Pulmonary artery endothelial cell (primary cell): Measurements from ENCODE around the gene SLIT3. TPM values are rescaled to one million over a fixed set of nuclear protein-coding genes. Genes with fewer than 3 reads are reported as not detected.

Source experiments
- DNase-seq: peaks from one replicate; pipeline ENCODE4 v3.0.0-alpha.2; 2011; ENCODE audit warnings: low read depth, low spot score
- total RNA-seq: library from RNA; depleted of rRNA; stranded (reverse); fragments of >200 nt; gene quantifications from 2 replicates; pipeline ENCODE4 v1.2.3, GENCODE V29; 2014

The SLIT3 gene
- total RNA-seq, 1 donor from 2014 or later: 0.99 TPM

DNA sequence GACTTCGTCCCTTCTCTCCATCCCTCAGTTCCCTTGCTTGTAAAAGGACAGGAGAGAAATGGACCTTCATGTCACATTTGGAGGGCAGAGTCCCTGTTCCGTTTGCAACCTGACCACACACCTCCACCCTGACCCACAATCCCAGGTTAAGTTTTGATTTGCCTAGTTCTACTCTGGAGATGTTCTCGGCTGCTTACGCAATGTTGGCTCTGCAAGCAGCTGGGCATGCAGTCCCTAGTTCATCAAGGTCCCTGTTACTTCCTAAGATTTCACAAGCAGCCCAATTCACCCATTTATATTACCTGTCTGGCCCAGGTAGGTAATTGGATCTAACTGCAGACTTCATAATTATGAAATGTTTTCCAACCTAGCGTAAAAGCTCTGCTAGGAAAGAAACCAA lies 28.8 kb downstream of the SLIT3 start:
- DNase-seq: no peak

DNA sequence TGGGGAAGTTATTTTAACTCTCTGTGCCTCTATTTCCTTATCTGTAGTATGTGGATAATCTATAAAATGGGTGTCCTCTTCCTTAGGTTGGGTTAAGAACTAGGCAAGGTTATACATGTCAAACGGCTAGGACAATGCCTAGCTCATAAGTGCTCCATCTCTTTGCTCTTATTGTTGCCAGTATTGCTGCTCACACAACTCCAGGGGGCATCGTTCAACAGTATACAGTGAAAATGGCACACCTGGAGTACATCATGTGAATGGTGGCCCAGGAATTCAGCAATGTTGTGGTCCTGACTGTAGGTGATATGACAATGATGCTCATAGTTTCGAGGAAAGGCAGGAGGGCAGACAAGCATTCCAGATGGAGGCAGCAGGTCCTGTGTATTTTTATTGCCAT lies 30.1 kb downstream of the SLIT3 start:
- no peak for DNase-seq

DNA sequence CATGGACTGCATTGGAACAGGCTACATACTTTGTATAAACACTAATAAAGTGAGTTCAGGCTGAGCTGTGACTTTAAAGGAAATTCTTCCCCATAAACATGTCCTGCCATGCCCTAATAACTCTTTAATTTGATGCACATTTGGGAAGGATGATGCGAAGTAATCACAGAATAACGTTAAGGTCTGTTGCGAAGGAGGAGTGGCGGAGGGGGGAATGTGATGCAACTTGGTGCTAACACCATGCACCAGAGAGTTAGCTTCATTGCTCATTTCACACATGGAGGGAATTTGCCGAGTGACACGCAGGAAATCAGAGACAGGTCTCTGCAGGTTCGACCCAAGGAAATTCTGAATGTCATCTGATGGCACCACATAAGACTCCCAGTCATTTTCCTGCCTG lies 32.9 kb downstream of the SLIT3 start:
- no peak for DNase-seq

DNA sequence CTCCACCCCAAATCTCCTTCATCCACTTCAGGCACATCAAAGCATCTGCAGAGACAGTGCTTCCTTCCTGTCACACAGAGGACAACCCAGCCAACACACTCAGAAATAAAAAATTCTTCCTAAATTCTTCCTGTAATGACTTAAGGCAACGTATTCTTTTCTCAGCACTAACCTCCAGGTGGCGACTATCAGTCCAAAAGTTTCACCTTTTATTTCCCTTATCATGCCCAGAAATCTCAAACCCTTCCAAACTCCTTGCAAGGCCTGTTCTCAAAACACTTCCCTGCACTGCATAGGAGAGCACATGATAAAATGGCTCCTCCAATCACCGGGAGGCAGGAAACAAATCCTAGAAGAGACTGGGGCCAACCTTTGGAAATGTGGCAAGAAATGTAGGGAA lies 35.1 kb downstream of the SLIT3 start:
- no peak for DNase-seq

DNA sequence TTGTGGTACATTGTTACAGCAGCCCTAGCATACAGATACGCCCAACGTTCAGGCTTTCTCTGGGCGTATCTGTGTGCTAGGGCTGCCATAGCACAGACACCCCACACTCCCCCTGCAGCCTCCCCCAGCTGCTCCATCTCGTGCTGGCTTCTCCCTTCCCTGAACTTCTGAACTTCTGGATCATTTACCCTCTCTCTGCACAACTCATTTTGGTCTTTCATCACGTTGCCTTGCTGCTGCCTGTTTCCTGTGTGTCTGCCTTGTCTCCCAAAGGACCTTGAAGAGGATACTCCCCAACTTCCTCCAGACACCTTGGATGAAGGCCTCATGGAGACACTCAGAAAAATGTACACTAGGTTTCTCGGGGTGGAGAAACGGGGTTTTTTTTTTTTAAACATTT lies 37.3 kb downstream of the SLIT3 start:
- DNase-seq: no peak

DNA sequence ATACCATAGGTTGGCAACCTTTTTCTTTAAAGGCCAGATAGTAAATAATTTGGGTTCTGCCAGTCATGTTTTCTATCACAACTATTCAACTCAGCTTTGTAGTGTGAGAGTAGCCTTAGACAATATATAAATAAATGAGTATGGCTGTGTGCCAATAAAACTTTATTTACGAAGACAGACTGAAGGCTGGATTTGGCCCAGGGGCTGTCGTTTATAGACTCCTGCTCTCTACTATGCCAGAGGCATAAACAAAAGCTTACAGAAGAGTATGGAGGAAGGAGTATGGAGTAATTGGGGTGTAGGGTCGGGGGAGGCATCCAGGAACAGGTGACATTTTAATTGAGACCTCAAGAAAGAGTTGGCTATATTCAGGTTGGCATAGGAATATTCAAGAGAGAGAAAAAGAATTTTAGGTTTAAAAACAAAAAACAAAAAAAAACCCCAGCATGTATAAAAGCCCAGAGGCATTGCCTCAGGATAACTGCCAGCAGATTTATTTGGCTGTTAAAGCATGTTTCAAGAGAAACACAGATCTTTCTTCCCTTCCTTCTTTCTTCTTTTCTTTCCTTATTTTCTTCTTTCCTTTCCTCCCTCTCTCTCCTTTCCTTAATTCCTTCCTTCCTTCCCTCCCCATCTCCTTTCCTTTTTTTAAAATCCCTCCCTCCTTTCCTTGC lies 39.9 kb downstream of the SLIT3 start:
- no peak for DNase-seq

DNA sequence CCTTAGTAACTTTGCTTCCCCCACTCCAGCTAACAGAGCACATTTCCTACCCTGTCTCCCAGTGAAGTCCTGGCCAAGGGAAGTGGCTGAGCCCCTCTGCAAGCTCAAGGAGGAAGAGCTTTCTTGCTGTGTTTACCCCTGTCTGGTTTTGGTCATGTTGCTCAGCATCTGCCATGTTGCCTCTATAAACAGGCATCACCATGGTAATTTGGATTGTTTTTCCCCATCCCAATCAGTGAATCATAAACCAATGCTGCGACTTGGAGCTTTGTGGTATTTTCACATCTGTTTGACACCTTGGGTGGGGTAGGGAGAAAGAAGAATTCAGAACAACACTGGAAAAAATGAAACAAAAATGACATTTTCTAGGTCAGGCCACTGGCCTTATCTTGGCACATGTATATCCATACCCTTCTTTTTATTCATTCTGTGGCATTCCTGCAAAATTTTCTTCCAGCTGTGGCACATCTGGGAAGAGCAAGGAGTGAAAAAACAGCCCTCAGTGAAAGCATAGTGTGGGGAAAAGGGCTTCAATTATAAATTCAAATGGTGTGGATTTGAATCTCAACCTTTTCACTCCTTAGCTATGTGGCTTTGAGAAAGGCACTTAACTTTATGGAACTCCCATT lies 42.5 kb downstream of the SLIT3 start:
- DNase-seq: no peak

DNA sequence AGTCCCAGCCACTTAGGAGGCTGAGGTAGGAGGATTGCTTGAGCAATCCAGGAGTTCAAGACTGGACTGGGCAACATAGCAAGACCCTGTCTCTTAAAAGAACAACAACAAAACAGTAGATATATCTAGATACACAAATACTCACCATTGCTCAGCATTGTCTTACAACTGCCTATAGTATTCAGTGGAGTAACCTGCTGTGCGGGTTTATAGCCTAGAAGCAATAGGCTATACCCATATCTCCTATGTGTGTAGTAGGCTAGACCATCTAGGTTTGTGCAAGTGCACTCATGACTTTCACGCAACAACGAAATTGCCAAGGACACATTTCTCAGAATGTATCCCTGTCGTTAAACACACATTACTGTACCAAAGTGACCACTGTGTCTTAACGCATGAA lies 44.7 kb downstream of the SLIT3 start:
- no peak for DNase-seq

DNA sequence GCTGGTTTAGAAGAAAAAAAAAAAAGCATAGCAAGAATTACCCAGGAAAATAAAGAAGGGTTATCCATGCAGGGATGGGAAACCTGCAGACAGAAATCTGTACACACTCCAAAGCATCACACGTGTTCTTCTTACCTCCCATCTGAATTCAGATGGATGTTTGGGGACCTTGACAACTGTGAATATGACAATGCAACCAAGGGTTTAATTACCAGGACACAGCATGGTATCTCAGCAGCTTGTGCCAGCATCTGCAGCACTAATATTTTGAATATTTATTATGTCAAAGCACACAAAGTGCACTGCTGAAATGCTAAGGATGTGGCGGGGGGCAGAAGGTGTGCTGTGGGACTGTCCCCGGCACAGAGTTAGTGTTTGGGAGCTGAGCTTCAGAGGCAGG lies 47.9 kb downstream of the SLIT3 start:
- DNase-seq: no peak

DNA sequence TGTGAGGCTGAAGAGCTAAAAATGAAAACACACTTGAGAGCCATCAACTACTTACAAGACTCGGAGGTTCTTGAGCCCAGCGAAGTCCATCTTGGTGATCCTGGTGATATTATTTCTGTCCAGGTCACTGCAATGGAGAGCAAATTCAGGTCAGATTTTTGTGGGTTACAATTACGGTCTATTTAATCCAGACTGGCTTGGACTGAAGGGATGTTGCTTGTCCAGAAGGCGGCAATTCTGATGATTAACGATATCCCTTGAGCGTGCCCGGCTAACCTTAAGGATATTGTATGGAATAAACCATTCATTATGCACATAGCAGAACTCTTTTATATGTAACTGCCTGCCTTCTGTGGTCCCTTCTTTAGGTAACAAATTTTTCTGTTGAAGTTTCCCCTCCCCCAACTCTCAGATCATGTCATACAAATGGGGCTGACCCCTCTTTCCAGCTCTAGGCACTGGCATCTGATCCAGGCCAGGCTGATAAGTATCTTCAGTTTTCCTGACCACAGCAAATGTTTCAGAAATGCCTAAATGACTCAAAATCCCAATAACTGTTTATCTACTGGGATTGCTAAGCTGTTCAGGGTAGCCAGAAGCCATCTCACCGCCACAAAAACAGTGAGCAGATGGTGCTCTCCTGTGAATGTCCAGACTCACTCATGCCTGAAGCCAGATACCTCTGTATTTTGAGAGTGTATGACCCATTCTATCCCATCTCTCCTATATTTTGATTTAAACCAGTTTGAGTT lies 49.4 kb downstream of the SLIT3 start:
- DNase-seq: no peak

DNA sequence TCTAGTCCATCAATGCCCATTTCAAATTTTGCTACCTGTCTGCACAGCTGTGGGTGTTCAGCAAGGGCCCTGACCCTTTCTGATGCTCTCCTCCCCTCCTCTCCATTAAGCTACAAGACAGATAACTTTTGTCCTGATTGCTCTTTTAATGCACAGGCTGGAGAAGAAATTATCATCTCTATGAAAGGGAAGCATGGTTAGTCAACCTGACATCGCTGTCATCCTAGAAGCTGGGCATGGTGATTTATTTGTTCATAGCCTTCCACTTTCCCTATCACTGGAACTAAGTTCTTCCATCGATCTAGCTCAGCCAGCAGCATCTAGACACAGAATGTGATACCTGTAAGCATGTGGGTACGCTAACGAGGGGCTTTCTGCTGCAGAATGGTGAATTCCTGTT lies 50.1 kb downstream of the SLIT3 start:
- DNase-seq: no peak

DNA sequence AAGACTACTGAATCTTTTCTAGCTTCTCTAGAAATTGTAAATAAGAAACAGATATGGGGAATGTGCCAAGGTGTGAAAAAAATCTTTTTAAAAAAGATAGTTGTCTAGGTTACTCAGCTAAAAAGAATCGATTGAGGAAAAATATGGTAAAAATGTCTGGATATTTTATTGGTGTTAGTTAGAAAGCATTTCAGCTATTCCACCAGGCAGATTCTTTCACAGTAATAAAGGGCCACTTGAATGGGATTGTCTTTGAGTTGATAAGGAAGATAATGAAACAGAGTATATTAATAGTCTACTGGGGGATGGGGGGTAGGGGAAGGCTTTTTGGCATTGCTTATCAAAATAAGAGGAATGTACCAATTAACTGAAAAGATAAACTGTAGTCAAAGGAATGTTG lies 51.9 kb downstream of the SLIT3 start:
- no peak for DNase-seq

DNA sequence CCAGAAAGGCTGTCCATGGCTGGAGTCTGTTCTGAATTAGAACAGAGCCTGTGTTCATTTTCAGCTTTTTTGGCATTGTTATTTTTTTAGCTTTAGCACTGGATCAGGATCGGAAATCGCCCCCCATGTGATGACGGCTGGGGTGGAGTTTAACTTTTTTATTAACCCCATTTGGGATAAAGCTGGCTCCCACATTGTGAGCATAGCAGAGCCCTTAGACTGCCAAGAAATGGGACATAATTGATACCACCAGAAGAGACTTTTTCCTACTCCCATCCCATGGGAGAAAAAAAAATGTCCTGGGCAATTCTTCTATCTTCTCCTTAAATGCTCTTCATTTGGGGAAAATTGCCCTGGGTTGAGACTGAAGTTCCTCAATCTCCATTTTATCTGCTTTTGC lies 52.4 kb downstream of the SLIT3 start:
- no peak for DNase-seq

DNA sequence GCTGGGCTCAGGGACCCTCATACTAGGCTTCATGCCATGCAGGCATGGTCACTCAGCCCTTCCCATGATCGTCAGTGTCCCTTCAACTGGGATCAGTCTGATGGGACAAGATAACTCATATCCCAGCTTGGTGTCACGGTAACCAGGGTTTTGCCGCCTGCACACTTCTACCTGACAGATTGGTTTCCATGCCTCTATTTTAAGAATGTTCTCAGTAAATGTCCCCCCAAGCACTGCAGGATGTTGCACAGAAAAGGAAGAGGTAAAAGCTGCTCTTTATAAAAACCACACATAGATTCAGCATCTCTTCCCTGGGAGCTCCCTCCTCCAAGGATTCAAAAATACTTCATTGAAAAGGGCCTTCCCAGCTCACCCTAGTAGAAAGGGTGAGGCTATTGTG lies 56.1 kb downstream of the SLIT3 start:
- DNase-seq: no peak

DNA sequence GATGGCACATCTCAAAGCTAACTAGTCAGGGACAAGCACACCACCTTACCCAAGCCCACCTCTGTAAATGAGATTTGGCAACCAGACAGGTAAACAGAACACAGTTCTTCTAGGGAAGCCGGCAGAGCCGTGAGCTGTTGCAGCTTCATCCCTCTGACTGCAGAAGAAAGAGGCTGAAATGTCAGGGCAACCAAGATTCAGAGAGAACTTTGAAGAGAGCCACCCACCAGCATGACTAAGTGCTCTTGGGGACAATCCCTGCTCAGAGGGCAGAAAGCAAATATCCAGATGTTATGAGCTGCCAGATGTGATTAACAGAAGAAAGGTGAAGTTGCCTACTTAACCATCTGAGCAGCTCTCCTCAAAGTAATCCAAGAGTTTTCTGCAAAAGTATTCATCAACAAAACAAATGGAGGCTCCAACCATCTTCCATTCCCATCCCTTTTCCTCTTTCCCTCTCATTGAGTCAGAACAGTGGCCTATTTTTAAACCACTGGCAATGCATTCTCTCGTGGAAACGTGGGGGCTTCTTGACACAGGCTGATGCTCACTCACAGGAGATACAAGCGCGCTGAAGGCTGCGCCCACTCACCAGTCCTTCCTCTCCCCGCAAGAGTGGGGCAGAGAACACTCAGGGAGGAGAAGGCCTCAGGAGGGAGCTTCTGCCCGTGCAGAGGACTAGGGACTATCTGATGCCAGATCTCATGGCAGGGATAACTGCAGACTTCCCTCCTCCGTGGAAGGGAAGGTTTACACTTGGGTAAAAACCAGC lies 57.1 kb downstream of the SLIT3 start:
- DNase-seq: no peak

DNA sequence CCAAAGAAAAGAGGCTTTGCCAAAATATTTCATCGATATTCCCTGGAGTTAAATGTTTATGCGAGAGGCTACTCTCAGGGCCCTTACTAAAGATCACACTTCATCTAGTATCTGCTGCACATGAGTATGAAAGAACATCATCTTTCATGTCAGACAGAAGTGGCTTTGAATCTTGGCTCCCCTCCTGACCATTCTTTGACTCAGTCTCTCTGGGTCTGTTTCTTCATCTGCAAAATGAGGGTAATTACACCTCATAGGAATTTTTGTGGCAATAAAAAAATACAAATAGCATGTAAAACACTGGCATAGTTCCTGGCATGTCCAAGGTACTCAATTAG lies 58.1 kb downstream of the SLIT3 start:
- no peak for DNase-seq

DNA sequence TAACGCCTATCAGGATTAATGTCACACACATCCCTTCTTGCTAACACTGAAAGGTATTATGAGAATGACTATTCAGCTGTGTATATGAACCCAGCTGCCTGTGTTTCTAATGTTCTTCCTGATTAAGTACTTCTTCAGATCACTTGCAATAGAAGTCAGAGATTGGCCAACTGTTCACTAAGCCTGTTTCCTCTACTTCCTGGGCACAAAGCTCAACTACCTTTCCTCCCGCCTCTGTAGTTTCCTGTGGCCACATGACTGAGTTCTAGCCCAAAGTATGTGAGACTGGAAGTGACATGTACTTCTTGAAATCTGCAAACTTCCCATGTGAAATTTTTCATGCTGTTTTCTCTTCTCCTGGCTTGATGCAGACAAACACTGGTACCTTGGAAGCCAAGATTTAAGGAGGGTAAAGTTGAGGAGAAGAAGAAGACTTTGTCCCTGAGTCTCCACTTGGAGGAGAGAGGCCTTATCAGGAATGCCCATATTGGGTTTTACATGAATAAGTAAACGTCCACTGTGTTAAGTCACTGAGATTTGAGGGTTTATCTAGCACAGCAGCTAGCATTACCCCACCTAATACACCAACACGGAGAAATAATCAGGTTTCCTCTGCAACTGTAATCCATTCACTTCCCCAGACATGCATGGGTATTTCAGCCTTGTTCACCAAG lies 58.6 kb downstream of the SLIT3 start:
- no peak for DNase-seq

DNA sequence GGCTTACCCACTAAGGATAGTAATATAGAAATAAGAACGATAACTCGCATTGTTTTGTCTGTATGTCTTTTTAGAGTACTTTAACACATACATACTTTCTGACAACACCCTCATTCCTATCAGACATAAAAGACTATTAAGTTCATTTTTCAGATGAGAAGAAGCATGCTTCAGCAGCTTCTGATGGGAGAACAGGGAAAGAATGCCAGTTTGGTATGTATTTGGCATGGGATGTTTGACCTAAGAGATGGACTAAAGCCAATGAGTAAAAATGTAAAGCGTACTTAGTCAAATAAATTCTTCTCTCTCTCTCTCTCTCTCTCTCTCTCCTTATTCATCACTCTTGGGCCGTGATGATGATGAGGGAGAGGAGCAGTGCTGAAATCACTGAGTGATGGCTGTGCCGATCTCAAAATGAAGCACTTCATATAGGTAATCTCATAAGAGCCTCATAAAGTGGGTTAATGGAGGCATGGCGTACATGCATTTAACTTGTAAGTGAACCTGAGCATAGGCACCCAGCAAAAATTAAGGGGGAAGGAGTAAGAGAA lies 71.5 kb downstream of the SLIT3 start:
- DNase-seq: no peak

DNA sequence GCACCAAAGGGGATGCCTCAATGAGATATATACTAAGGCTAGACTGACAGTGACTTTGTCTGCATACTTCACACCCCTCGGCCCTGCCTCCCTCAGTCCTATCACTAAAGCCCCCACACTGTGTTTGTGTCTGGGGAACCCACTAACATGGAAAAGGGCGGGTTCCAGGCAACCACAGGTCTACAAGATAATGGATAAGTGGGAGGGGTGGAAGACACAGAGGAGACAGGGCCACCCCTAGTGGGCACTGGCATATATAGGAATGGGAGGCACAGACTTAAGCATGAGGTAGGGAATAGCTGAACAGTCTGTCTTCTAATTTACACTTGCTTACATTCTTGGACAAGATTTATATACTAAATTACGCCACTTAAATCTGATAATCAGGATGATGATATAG lies 74.0 kb downstream of the SLIT3 start:
- DNase-seq: no peak

DNA sequence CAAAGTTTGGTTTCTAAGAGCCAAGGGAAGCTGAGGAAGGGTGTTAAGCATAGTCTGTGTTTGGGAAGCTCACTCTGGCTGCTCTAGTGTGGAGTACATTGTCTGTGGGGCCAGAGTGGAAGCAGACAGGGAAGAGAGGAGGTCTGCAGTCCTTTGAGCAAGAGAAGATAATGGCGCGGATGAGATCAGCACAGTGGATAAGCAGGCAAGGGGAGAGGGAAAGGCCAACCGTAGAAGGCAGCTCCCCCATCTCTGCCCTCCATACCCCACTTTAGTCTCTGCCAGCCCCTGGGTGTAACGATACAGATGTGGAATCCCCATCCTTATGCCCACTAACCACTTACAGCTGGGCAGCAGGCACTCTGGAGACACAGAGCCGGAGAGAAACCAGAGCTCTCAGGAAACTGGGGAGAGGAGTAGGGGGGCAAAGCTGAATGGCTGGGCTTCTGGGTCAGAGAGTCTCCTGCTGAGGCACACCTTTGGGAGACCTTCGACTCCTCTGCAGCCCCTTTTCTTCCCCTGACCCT lies 75.0 kb downstream of the SLIT3 start:
- no peak for DNase-seq

DNA sequence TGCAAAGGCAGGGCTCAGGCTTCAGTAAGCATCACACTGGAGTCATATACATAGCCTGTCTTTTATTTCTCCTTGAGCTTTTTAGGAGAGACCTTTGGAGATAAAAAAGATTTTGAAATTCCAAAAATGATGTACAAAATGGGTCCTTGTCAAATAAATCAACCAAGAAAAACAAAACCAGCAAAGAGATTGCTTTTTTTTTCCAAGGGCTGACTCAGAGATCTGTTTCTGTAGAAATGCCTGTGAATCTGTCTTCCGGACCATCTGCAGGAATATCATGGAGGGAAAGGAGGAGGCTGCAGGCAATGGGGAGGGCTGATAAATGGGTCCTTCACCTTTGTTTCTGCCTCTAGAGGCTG lies 77.4 kb downstream of the SLIT3 start:
- DNase-seq: no peak
